Activated T-cell treated with anti-CD3 and anti-CD28 coated beads, Interleukin-2, amount 50 U/mL, for 4 hours (primary cell): Measurements from ENCODE around the gene SYNE2. TPM values are rescaled to one million over a fixed set of nuclear protein-coding genes. Genes with fewer than 3 reads are reported as not detected.
"Not testable (repeated sequence)": the region's sequence is repeated elsewhere in the genome, so short reads cannot be mapped to it uniquely, and the experiment has no call there.

Source experiments
- ATAC-seq, 2 donors: fragments of 200-7000 bp; cut with Tn5 transposase; one replicate each; pipeline ENCODE4 v1.10.0; 2021
- DNase-seq: peaks from one replicate; pipeline ENCODE4 v3.0.0-alpha.2; 2020
- H3K27me3 Mint-ChIP-seq: one replicate; pipeline ENCODE4 v1.8.0; 2021; ENCODE audit warnings: low read depth, mixed read lengths
- H3K36me3 Mint-ChIP-seq: one replicate; pipeline ENCODE4 v1.8.0; 2022; ENCODE audit warnings: mixed read lengths; ENCODE audit not compliant: insufficient read depth
- H3K4me1 Mint-ChIP-seq: one replicate; pipeline ENCODE4 v1.8.0; 2021; ENCODE audit warnings: low read depth, mixed read lengths
- H3K4me3 Mint-ChIP-seq: one replicate; pipeline ENCODE4 v1.8.0; 2021; ENCODE audit warnings: mild to moderate bottlenecking, moderate library complexity, mixed read lengths
- H3K9me3 Mint-ChIP-seq: one replicate; pipeline ENCODE4 v1.8.0; 2021; ENCODE audit warnings: mixed read lengths
- total RNA-seq, 3 donors: library from RNA; stranded (reverse); gene quantifications; one replicate each; pipeline ENCODE4 v1.2.1, GENCODE V29; 2021

Gene SYNE2, protein sequence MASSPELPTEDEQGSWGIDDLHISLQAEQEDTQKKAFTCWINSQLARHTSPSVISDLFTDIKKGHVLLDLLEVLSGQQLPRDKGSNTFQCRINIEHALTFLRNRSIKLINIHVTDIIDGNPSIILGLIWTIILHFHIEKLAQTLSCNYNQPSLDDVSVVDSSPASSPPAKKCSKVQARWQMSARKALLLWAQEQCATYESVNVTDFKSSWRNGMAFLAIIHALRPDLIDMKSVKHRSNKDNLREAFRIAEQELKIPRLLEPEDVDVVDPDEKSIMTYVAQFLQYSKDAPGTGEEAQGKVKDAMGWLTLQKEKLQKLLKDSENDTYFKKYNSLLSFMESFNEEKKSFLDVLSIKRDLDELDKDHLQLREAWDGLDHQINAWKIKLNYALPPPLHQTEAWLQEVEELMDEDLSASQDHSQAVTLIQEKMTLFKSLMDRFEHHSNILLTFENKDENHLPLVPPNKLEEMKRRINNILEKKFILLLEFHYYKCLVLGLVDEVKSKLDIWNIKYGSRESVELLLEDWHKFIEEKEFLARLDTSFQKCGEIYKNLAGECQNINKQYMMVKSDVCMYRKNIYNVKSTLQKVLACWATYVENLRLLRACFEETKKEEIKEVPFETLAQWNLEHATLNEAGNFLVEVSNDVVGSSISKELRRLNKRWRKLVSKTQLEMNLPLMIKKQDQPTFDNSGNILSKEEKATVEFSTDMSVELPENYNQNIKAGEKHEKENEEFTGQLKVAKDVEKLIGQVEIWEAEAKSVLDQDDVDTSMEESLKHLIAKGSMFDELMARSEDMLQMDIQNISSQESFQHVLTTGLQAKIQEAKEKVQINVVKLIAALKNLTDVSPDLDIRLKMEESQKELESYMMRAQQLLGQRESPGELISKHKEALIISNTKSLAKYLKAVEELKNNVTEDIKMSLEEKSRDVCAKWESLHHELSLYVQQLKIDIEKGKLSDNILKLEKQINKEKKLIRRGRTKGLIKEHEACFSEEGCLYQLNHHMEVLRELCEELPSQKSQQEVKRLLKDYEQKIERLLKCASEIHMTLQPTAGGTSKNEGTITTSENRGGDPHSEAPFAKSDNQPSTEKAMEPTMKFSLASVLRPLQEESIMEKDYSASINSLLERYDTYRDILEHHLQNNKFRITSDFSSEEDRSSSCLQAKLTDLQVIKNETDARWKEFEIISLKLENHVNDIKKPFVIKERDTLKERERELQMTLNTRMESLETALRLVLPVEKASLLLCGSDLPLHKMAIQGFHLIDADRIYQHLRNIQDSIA (N-terminal part only)
- 10 to 100 TPM in 1 of 3 donors, 1 to 10 TPM in 2; 6.9 to 11.5 (median 8.6) TPM for total RNA-seq

DNA sequence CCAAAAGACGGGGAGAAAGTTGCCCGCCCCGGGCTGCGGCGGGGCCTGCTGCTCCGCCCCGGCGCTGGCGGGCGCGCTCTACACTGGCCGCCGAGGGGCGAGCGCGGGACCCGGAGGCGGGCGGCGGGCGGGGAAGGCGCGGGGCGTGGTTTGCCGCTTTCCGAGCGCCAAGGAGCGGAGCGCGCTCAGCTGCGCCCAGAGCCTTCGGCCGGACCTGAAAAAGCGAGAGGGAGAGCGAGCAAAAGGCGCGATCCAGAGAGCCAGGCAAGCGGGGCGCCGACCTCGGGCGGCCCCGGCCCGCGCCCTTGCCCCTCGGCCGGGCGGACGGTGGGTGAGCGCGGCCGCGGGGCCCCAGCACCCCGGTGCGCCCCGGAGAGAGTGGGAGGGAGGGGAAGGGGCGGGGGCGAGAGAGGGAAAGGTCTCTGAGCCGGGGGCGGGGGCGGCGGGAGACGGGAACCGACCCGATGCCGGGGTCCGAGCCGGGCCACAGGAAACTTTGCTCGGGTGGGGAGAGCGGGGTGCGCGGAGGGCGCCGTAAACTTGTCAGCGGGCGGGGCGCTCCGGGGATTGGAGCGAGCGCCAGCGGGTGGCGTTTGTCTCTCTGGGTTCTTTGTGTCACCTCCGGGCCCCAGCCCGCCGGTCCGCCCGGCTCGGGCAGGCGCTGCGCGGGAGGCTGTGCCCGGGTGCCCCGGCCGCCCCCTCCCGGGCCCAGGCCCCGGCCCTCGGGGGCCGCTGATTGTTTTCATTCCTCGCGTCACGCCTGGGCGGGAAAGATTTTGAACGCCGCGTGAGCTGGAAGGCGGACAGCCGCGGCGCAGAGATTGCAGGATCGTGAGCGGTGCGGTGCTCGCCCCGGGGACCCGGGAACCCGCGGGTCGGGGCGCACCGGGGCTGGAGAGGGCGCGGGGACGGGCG lies at the start of gene SYNE2:
TSS of gene SYNE2 (plus strand) at position 188 of the 915 bp plus-strand sequence. CDS start 56,145 bp downstream, outside the sequence.
- H3K4me1 Mint-ChIP-seq: peaks cover 43% of the 10 kb centered on the region
- peaks cover 5% of the 10 kb centered on the region for H3K36me3 Mint-ChIP-seq
- ATAC-seq: peak; percentile 90 to 93
- H3K27me3 Mint-ChIP-seq: no peaks in the 10 kb centered on the region
- peaks cover 3% of the 10 kb centered on the region for H3K9me3 Mint-ChIP-seq
- peak; percentile 78 for DNase-seq
- H3K4me3 Mint-ChIP-seq: peak within 1 kb of the TSS; percentile 91

- DNase-seq, H3K36me3 Mint-ChIP-seq, H3K27me3 Mint-ChIP-seq, H3K9me3 Mint-ChIP-seq, H3K4me3 Mint-ChIP-seq, ATAC-seq, H3K4me1 Mint-ChIP-seq: not testable (repeated sequence)
These were observed 49.5 kb upstream of the SYNE2 start for GRCh38 chr14:63803221-63803791.

GRCh38 chr14:63806064-63806463 lies 46.7 kb upstream of the SYNE2 start:
- ATAC-seq, H3K36me3 Mint-ChIP-seq, H3K27me3 Mint-ChIP-seq, H3K9me3 Mint-ChIP-seq, H3K4me3 Mint-ChIP-seq, DNase-seq, H3K4me1 Mint-ChIP-seq: not testable (repeated sequence)

- H3K9me3 Mint-ChIP-seq, ATAC-seq, DNase-seq, H3K27me3 Mint-ChIP-seq, H3K36me3 Mint-ChIP-seq, H3K4me3 Mint-ChIP-seq, H3K4me1 Mint-ChIP-seq: not testable (repeated sequence)
These were observed 41.1 kb upstream of the SYNE2 start for GRCh38 chr14:63811692-63812091.

DNA sequence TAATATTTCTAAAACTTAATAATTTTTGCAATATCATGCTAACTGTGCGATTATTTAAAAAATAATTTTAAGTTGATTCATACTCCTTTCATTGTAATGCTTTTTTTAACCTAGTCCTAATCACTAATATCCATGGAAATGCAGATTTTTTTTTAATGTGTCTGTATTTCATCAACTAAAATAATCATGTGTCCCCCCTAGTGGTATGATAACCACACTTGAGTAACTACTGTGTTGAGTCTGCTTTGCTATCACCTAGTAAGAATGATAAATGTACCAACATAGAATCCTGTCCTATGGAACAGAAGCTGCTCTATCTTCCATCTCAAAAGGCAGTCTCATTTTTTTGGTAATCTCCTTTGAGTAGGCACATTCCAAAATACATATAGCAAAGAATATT lies 19.1 kb upstream of the SYNE2 start:
- no peak overlapping the region for H3K4me3 Mint-ChIP-seq
- no peak for ATAC-seq
- no peaks in the 10 kb centered on the region for H3K9me3 Mint-ChIP-seq
- no peaks in the 10 kb centered on the region for H3K27me3 Mint-ChIP-seq
- DNase-seq: no peak
- H3K4me1 Mint-ChIP-seq: no peaks in the 10 kb centered on the region
- no peaks in the 10 kb centered on the region for H3K36me3 Mint-ChIP-seq

DNA sequence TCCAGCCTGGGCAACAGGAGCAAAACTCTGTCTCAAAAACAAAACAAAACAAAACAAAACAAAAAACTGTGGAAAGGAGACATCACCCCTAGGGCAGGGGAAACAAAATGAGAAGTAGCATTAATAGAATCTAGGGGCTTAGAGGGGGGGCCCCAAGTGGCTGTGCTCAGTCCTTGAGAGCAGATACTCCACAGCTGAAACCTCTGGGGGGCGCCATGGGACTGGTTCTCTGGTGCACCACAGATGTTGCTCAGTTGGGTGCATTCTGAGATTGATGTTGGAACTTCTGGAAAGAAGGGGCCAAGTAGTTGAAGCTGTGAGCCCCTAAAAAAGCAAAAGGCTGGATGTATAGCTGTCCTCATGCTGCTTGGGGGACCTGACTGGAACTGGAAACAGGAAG lies 11.8 kb upstream of the SYNE2 start:
- no peaks in the 10 kb centered on the region for H3K27me3 Mint-ChIP-seq
- ATAC-seq: peak in 1 of 2 donors; percentile 52
- DNase-seq: peak; percentile 66

GRCh38 chr14:63843796-63844195 lies 9.0 kb upstream of the SYNE2 start:
- peaks cover 2% of the 10 kb centered on the region for H3K4me1 Mint-ChIP-seq
- H3K4me3 Mint-ChIP-seq: no peak overlapping the region
- no peak for DNase-seq
- H3K27me3 Mint-ChIP-seq: no peaks in the 10 kb centered on the region
- ATAC-seq: no peak
- no peaks in the 10 kb centered on the region for H3K36me3 Mint-ChIP-seq
- no peaks in the 10 kb centered on the region for H3K9me3 Mint-ChIP-seq

More for the DNA sequence above, 11.8 kb upstream of the SYNE2 start:
- Mint-ChIP-seq H3K4me3 (no peak overlapping the region), H3K4me1 (peaks cover under 1% of the 10 kb centered on the region), H3K36me3 (no peaks in the 10 kb centered on the region), H3K9me3 (no peaks in the 10 kb centered on the region)

DNA sequence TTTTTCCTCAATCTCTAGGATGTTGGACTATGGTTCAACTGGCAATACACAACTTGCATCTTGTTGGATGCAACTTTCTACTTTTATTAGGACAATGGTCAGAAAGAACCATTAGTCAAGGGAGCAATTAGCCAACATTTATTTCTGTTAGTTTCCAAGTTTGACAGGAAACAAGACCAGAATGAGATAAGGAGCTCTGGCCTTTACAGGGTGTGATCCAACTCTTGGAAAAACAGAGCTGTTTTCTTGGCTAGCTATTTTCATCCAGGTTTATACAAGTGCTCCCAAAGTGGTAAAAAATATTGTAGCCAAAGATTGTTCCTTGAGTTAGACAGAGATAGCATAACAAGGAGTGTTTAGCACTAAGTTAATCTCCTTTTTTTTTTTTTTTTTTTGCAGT lies 3.9 kb upstream of the SYNE2 start:
- peaks cover 8% of the 10 kb centered on the region for H3K4me1 Mint-ChIP-seq
- no peak overlapping the region for H3K4me3 Mint-ChIP-seq
- DNase-seq: no peak
- ATAC-seq: no peak
- no peaks in the 10 kb centered on the region for H3K36me3 Mint-ChIP-seq
- H3K27me3 Mint-ChIP-seq: no peaks in the 10 kb centered on the region
- H3K9me3 Mint-ChIP-seq: no peaks in the 10 kb centered on the region

- Mint-ChIP-seq H3K36me3 (peaks cover 2% of the 10 kb centered on the region), H3K4me1 (peaks cover 37% of the 10 kb centered on the region), H3K9me3 (no peaks in the 10 kb centered on the region), H3K27me3 (no peaks in the 10 kb centered on the region), H3K4me3 (peak overlapping the region; percentile 91)
- DNase-seq: no peak
- ATAC-seq: no peak
These were observed 460 bp upstream of the SYNE2 start for GRCh38 chr14:63852271-63852816.

DNA sequence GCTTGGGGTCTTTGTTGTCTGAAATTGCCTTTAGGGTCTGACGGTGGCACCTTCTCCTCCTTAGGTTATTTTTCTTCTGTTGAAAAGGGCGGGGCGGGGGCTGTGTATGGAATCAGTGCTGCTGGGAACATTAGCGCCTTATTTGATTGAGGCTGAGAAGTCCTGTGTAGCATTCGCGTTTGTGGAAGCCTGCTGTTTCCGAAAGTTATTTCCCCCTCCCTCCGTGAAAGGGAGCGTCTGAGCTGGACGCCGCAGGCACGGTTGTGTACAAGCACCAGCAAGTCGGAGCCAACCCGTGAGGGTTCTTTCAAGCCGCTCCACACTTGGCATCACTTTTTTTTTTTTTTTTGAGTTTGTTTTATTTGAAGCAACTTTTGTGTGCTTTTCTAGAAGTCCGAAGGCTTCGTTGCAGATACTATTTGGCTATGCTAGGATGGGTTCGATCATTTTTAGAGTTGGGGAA lies 1.1 kb downstream of the SYNE2 start:
- Mint-ChIP-seq H3K4me3 (peak overlapping the region; percentile 91), H3K4me1 (peaks cover 47% of the 10 kb centered on the region), H3K9me3 (peaks cover 3% of the 10 kb centered on the region), H3K27me3 (no peaks in the 10 kb centered on the region), H3K36me3 (peaks cover 5% of the 10 kb centered on the region)
- DNase-seq: peak; percentile 41
- ATAC-seq: peak; percentile 11 to 16

DNA sequence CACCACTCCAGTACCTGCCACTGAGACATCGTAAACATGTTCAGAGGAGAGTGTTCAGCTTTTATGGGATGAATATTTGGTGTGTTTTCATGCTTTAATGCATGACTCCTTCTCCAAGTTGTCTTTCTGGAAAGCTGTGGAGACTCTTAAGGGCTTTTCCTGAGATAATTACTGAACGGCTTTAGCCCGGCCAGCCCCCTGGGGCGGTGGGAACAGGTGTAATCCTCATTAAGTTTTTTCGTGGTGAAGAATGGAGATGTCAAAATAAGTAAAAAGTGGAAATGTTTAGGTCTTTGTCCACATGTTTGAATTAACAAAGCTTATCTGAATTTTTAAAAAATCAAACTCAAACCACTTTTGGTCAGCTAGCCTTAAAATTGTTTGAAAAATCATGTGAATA lies 1.5 kb downstream of the SYNE2 start:
- H3K27me3 Mint-ChIP-seq: no peaks in the 10 kb centered on the region
- H3K36me3 Mint-ChIP-seq: peaks cover 5% of the 10 kb centered on the region
- peak overlapping the region; percentile 91 for H3K4me3 Mint-ChIP-seq
- DNase-seq: no peak
- H3K4me1 Mint-ChIP-seq: peaks cover 51% of the 10 kb centered on the region
- no peak for ATAC-seq
- H3K9me3 Mint-ChIP-seq: peaks cover 3% of the 10 kb centered on the region

GRCh38 chr14:63855281-63855680 lies 2.5 kb downstream of the SYNE2 start:
- Mint-ChIP-seq H3K27me3 (no peaks in the 10 kb centered on the region), H3K36me3 (peaks cover 5% of the 10 kb centered on the region), H3K4me3 (peak overlapping the region; percentile 65), H3K9me3 (peaks cover 3% of the 10 kb centered on the region), H3K4me1 (peaks cover 58% of the 10 kb centered on the region)
- no peak for ATAC-seq
- DNase-seq: no peak
